ENCODE data around the gene BATF.

Gene BATF

DNA sequence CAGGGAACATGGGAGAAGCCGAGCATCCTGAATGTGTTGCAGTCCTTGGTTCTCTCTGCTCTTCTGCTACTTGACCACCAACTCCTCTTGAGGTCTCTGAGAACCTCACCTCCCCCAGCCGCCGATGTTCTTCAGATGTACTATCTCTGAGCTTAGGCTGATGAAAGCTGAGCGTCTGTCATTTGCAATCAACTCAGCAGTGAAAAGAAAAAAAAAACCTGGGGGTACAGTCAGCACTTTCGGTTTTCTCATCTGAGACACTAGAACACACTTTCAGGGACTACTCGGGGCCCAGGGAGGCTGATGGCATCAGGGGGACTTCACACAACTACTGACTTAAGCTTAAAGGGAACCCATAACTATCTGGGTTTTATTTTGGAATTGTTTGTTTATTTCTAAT is 46.5 kb downstream of the BATF start:
- TF ChIP-seq POLR2A (IDR thresholded peaks at IDR 0.05; ENCODE audit: low read length) (no peak), GATA1 (IDR thresholded peaks at IDR 0.05; ENCODE audit: low read depth, low read length) (no peak)
- DNase-seq, result no peak

DNA sequence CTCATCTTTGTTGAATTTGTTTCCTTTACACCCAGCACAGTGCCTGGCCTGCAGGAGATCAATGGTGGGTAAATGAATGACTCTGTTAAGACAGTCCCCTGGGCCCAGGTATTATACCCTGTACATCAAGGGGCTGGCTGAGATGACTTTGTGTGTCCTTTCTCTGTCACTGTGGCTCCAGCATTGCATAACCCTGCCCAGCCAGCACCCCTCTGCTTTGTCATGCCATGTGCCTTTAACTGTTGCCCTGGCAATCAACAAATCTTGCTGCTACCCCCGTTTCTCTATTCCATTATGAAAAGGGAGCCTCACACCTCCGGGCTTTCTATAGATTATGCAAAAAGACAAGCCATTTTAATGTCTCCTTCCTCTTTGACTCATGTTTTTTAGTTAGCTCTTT is 48.5 kb downstream of the BATF start:
- TF ChIP-seq POLR2A (IDR thresholded peaks at IDR 0.05; ENCODE audit: low read length), result no peak
- TF ChIP-seq GATA1 (IDR thresholded peaks at IDR 0.05; ENCODE audit: low read depth, low read length), result no peak
- no peak for DNase-seq

DNA sequence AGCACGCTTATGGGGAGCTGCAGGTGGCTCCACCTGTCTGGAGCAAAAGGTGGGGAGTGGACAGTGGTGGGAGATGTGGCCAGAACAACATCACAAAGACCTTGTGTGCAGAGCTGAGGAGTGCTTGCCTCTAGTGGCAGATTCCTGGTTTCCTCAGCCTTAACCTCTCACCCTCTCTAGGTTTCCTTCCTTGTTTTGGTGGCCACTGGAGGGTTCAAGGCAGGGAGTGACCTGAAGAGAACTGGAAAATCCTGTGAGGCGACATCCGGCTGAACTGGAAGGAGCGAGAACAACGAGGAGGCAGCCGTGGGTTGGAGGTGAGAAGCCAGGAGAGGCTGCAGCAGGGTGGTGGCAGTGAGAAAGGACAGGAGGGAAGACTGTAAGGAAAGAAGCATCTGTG is 49.8 kb downstream of the BATF start:
- TF ChIP-seq POLR2A (IDR thresholded peaks at IDR 0.05; ENCODE audit: low read length) (no peak), GATA1 (IDR thresholded peaks at IDR 0.05; ENCODE audit: low read depth, low read length) (no peak)
- no peak for DNase-seq

DNA sequence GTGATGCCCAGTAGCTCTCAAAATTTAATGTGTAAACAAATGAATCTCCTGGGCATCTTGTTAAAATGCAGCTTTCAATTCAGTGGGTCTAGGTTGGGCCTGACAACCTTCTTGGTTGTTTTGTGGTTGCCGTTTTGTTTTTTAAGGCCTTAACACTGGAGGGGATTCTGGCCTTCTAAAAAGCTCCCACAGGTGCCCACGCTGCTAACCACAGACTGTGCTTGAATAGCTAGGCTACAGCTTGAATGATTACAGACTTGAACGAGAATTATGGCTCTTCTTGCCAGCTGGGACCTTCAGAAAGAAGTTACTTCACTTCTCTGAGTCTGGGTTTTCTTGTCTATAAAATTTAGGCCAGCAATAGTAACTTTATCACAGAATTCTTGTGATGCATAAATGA is 54.8 kb downstream of the BATF start:
- TF ChIP-seq POLR2A (IDR thresholded peaks at IDR 0.05; ENCODE audit: low read length) (no peak), GATA1 (IDR thresholded peaks at IDR 0.05; ENCODE audit: low read depth, low read length) (no peak)
- DNase-seq, result no peak

DNA sequence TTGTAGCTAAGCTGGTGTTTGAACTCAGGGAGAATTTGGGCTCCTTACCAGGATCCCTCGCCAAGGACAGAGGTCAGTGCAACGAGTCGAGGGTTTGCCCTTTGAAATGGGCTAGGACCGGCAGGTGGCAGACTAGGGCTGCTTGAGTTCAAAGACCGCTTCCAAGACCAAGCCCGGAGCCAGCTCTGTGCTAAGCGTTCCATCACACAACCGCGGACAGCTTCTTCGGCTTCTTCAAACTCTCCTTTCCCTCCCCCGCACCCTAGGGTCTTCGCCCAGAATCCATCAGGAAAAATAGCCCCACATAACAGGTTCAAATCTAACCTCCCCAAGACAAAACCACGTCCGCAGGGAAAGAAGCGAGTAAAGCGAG is 55.4 kb downstream of the BATF start:
- TF ChIP-seq POLR2A (IDR thresholded peaks at IDR 0.05; ENCODE audit: low read length), result no peak
- no peak for TF ChIP-seq GATA1 (IDR thresholded peaks at IDR 0.05; ENCODE audit: low read depth, low read length)

DNA sequence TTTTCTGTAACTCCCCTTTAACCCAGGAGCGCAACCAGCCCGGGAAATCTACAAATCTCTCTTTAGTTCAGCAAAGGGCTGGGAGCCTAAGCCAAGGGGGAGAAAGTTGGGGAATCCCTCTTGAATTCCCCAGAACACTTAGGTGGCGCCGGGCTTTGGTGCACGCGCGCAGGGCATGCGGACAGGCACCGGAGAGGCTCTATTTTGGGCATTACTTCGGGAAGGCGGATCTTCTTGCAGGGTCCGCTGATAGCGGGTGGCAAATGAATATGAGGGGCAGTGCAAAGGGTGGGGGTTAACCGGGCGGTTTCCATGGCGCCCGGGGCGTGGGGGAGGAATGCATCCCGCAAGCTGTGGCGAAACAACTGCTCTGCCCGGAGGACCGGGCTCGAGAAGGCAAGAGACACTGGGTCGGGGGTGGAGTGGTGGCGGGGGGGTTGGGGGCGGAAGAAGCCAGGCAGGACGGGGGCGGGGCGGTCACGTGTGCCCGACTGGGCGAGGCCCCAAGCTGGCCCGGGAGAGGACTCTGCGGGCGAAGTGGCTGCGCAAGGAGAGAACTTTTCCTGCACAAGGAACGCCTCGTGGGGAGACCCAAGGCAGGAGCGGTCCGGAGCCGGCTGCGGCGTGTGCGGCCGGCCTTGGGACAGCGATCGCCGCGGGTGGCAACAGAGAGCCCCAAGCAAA is 56.0 kb downstream of the BATF start, which contains the start of gene FLVCR2:
Gene FLVCR2 (plus strand): TSS at position 519 of the 684 bp plus-strand sequence. CDS start 353 bp downstream, outside the sequence.
- peak; percentile 49 to 59 for DNase-seq
- no peak for TF ChIP-seq GATA1 (IDR thresholded peaks at IDR 0.05; ENCODE audit: low read depth, low read length)
- TF ChIP-seq POLR2A (IDR thresholded peaks at IDR 0.05; ENCODE audit: low read length), result no peak

More for the DNA sequence above, 55.4 kb downstream of the BATF start:
- DNase-seq, result peak; percentile 72 to 77

DNA sequence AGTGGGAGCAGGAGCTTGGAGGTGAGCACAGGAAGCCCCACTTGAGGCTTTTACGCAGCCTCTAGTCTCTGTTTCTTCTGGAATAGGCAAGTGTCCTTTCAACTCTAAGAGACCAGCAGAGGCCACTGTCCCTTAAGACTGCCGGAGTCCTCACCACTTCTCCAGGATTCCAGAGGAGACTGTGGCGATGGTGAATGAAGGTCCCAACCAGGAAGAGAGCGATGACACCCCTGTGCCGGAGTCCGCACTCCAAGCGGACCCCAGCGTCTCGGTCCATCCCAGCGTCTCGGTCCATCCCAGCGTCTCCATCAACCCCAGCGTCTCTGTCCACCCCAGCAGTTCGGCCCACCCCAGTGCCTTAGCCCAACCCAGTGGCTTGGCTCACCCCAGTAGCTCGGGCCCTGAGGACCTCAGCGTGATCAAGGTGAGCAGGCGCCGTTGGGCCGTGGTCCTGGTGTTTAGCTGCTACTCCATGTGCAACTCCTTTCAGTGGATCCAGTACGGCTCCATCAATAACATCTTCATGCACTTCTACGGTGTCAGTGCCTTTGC is 56.6 kb downstream of the BATF start:
- TF ChIP-seq GATA1 (IDR thresholded peaks at IDR 0.05; ENCODE audit: low read depth, low read length), result no peak
- no peak for TF ChIP-seq POLR2A (IDR thresholded peaks at IDR 0.05; ENCODE audit: low read length)

DNA sequence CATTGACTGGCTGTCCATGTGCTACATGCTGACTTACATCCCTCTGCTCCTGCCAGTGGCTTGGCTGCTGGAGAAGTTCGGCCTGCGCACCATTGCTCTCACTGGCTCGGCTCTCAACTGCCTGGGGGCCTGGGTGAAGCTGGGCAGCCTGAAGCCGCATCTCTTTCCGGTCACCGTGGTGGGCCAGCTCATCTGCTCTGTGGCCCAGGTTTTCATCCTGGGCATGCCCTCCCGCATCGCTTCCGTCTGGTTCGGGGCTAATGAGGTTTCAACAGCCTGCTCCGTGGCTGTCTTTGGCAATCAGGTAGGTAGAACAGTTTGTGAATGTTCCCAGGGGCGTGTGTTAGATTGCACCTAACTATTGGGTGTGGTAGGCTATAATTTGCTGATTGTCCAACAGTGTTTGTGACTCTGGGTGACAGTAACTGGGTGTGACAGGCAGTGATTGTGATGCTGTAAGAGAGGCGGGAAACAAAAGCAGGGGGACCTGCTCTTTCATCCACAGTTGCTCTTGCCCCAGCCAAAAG is 57.1 kb downstream of the BATF start:
- TF ChIP-seq GATA1 (IDR thresholded peaks at IDR 0.05; ENCODE audit: low read depth, low read length) (no peak), POLR2A (IDR thresholded peaks at IDR 0.05; ENCODE audit: low read length) (no peak)
- DNase-seq, result no peak

More for the DNA sequence above, 56.6 kb downstream of the BATF start:
- DNase-seq, result no peak

DNA sequence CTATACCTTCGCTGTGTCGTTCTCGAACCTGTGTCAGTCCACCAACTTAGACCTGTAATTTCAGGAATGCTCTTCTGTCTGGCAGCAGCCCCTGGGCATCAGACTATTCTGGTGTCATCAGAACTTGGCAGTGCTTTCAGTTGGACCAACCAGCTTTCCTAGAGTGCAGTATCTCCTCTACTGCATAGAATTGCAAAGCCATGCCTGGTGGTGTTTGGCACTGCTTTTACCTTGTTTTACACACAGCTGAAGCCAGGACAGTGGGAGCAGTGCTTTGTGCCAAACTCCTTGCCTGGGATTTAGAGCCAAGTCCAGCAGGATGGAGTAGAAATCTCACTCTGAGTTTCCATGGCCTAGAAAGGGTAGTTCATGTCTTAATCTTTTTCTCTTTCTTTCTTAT is 57.6 kb downstream of the BATF start:
- DNase-seq, result no peak
- no peak for TF ChIP-seq POLR2A (IDR thresholded peaks at IDR 0.05; ENCODE audit: low read length)
- TF ChIP-seq GATA1 (IDR thresholded peaks at IDR 0.05; ENCODE audit: low read depth, low read length), result no peak

DNA sequence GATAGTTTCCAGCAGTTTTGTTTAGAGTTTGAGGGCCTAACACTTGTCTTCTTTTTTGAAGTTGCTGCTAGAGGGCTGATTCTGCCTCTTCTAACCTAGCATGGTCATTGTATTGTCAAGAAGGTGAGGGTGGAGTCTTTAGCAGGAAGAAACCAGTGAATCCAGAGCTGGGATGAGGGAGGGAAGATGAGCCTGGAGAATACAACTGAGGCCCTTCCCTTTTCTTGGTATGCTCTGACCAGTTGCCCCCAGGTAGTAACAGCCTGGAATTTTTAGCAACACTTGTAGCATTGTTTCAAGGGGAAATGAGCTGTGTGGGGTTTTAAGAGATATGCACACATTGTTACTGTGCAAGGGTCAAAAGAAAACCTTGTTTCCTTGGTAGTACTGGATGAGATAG is 65.1 kb downstream of the BATF start:
- no peak for DNase-seq
- no peak for TF ChIP-seq POLR2A (IDR thresholded peaks at IDR 0.05; ENCODE audit: low read length)
- no peak for TF ChIP-seq GATA1 (IDR thresholded peaks at IDR 0.05; ENCODE audit: low read depth, low read length)

DNA sequence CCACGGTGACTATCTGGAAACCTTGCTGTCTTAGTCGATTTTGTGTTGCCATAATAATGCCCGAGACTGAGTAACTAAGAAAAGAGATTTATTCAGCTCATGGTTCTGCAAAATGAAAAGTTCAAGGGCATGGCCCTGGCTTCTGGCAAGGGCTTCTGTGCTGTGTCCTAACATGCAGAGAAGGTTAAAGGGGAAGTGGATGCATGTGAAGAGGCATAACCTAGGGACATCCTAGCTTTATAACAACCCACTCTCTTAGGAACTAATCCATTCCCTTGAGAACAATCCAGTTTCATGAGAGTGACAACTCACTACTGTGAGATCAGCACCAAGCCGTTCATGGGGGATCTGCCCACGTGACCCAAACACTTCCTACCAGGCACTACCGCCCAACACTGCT is 67.7 kb downstream of the BATF start:
- DNase-seq, result no peak
- TF ChIP-seq POLR2A (IDR thresholded peaks at IDR 0.05; ENCODE audit: low read length), result no peak
- TF ChIP-seq GATA1 (IDR thresholded peaks at IDR 0.05; ENCODE audit: low read depth, low read length), result no peak

DNA sequence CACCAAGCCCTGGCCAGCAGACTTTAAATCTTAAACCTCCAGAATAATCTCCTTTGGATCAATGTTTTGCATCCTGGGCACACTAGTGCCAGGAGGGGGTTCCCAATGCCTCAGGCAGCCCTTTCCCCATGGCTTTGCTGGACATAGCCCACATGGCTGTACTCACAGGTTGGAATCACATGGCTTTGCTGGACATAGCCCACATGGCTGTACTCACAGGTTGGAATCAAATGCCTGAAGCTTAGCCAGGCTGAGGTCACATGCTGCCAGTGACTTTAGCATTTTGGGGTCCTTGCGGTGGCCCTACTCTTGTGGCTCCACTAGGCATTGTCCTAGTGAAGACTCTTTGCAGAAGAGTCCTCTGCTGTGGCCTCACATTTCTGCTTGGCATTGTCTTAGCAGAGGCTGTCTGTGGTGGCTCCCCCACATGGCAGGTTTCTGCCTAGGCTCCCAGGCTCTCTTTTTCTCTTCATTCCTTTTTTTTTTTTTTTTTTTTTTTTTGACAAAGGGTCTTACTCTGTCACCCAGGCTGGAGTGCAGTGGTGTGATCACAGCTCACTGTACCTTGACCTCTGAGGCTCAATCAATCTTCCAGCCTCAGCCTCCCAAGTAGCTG is 69.2 kb downstream of the BATF start:
- no peak for TF ChIP-seq POLR2A (IDR thresholded peaks at IDR 0.05; ENCODE audit: low read length)
- DNase-seq, result no peak

DNA sequence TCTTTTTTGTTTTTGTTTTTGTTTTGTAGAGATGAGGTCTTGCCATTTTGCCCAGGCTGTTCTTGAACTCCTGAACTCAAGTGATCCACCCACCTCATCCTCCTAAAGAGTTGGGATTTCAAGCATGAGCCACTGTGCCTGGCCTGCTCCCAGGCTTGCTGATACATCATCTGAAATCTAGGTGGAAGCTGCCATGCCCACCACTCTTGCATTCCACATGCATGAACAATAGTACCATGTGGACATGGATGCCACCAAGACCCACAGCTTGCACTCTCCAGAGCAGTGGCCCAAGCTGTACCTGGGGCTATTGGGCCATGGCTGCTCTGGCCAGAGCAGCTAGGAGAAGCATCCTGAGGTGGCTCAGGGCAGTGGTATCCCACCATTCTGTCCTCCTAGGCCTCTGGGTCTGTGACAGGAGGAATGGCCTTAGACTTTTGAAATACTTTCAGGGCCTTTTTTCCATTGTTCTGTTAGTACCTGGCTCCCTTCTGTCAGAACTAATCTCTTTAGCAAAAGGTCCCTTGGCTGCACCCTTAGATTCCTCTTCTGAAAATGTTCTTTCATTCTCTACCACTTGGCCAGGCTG is 69.8 kb downstream of the BATF start:
- TF ChIP-seq POLR2A (IDR thresholded peaks at IDR 0.05; ENCODE audit: low read length) (no peak), GATA1 (IDR thresholded peaks at IDR 0.05; ENCODE audit: low read depth, low read length) (no peak)
- DNase-seq, result no peak

DNA sequence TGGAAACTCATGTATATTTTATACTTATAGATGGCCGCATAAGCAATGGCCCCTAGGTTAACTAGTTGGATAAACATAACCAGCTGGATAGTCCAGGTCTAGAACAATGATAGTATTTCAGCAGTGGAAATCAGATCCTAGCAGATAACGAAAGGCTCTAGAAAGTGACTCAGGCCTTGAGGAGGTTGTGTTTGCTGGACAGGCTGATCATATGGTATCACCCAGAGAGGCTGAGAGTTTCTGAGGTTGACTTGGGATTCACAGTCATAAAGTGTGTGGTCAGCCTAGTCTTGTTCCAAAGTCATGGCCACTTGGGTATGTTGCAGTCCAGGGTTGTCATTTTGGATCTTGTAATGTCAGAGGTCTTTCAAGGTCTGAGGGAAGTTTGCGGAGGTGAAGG is 73.0 kb downstream of the BATF start:
- DNase-seq, result no peak
- TF ChIP-seq POLR2A (IDR thresholded peaks at IDR 0.05; ENCODE audit: low read length) (no peak), GATA1 (IDR thresholded peaks at IDR 0.05; ENCODE audit: low read depth, low read length) (no peak)

Data from erythroblast (primary cell).